Left colon (tissue), 2 donors: ENCODE measurements around the gene TBC1D22B. TPM values are rescaled to one million over a fixed set of nuclear protein-coding genes. Genes with fewer than 3 reads are reported as not detected.

Experiments used
- ATAC-seq: fragments of 200-7000 bp; cut with Tn5 transposase; one replicate; pipeline ENCODE4 v1.9.1; 2020; ENCODE audit warnings: mild to moderate bottlenecking, moderate library complexity
- DNase-seq, 2 donors: peaks; one replicate each; pipeline ENCODE4 v3.0.0-alpha.2; 2020
- intact Hi-C, 2 donors: fragments of 100-400 bp; cut with DNase I in 1 of 2; cut with micrococcal nuclease in 1 of 2; formaldehyde crosslinking; loops; one replicate each; pipeline versions ENCODE4 v1.11.2 to v1.14.0; 2022; cut with DNase I, micrococcal nuclease
- total RNA-seq, 2 donors: library from RNA; stranded (reverse); fragmentation: NEBNext Ultra II Directional; extraction: Animal tissue kit (Norgen Biotek cat#: 25700); gene quantifications; one replicate each; pipeline ENCODE4 v1.2.1, GENCODE V29; 2021
- donor health status: DM: no; HTN: no; CAD: no.
- donor health status: DM: yes; HTN: yes; CAD: no.

Gene TBC1D22B
- total RNA-seq, 2 donors from 2014 or later = 13.4 TPM

- DNase-seq = no peak
- intact Hi-C loops = no loop called here
- ATAC-seq = no peak
Observed at GRCh38 chr6:37365791-37366190, 108.2 kb downstream of the TBC1D22B start.

GRCh38 chr6:37366910-37367309, 109.3 kb downstream of the TBC1D22B start:
- intact Hi-C loops = no loop called here
- ATAC-seq (no peak), DNase-seq (no peak)

- intact Hi-C loops = no loop called here
- no peak for DNase-seq
- no peak for ATAC-seq
Observed at GRCh38 chr6:37368961-37369320, 111.4 kb downstream of the TBC1D22B start.

DNA sequence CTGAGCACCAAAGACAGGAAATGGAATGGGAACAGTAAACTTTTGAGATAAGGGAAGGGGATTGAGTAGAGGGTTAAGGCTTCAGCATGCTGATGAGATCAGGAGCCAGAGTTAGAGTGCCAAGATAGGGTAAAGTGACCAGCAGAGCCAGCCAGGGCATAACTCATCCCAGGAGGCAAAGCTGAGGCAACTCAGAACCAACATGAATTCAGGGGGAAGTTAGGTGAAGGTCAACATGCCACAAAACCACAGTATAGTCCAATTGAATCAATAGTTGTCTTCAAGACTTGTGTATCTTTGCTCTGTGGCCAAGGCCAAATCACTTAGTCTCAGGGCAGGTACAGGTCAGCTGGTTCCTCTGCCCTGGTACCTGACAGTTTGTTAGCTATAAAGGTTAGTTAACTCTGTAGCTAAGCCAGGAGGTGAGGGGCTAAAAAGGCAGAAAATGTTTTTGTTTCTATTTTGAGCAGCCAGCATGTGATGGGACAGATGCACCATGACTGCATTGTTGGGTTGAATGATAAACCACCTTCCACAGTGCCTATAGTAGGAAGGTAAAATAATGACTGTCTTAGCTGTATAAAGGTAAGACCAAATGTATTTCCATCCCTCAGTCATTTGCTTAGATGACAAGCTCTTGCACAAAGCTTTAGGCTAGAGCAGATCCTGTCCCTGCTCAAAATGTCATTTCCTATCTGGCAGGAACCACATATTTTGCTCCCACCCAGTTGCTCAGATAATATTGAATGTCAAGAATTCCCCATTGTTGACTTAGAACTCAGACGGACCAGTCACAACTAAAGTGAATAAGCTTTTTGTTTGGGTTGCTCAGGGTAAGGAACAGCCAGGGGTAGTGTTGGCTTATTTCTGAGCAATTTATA, 112.0 kb downstream of the TBC1D22B start:
- DNase-seq (no peak), ATAC-seq (no peak)
- intact Hi-C loops = no loop called here

- DNase-seq (no peak), ATAC-seq (no peak)
- intact Hi-C loops = no loop called here
Observed at GRCh38 chr6:37371154-37372083, 113.8 kb downstream of the TBC1D22B start.

GRCh38 chr6:37372116-37372515, 114.5 kb downstream of the TBC1D22B start:
- ATAC-seq (no peak), DNase-seq (no peak)
- intact Hi-C loops = no loop called here

GRCh38 chr6:37373822-37374471, 116.4 kb downstream of the TBC1D22B start:
- intact Hi-C loops = no loop called here
- DNase-seq = no peak
- no peak for ATAC-seq

DNA sequence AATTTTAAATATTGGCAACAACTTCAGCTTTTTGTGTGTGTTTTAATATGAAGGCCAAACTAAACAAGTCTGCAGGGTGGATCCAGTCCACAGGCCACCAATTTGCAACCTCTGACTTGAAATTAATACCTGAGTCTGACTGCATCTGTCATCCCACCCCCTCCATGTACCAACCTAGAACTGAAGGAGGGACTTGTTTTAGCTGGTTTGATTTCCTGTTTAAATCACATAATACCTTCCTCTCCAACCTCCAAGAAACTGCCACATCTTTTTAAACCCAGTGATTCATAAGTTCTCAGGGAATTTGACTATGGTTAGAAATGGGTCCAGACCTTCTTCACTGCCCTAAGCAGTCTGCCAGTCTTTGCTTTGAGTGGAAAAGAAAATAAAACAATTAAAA, 117.8 kb downstream of the TBC1D22B start:
- intact Hi-C loops = no loop called here
- no peak for DNase-seq
- no peak for ATAC-seq

DNA sequence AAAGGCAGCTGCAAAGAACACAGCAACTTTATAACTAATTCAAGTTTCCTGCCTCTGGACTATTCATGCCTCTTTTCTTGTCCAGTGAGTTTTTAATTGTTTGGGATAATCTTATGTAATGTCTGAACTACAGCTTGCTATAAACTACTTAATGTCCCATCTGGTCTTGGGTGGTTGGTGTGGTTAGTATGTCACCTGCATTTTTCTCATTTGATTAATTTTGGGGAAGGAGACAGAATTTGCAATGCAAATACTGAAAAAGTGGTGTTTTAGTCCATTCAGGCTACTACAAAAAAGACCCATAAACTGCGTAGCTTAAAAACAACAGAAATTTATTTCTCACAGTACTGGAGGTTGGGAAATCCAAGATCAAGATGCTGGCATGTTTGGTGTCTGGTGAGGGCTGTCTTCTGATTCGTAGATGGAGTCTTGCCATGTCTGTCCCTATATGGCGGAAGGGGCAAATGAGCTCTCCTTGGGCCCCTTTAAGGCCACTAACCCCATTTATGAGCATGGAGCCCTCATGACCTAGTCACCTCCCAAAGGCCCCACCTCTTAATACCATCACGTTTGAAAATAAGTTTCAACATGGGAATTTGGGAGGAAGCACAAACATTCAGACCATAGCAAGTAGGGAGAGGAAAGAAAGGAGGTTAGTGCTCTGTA, 118.6 kb downstream of the TBC1D22B start:
- DNase-seq = no peak
- ATAC-seq = no peak
- intact Hi-C loops = no loop called here

DNA sequence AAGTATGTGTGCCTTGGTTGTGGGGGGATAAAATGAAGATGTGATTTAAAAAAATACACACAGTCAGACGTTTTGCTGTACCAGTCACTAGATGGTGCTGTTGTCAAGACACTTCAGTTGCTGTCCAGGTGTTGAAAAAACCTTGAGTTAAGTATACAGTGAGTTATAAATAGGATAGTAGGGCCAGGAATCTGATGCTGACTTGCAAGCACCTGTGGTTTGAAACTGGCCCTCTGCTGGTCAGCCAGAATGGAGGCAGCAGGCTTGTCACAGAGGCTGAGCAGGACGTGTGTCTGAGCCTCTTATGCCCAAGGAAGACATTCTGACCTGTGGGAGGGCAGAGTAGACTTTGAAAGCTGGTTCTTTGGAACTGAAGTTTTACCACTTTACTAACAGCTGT, 124.0 kb downstream of the TBC1D22B start:
- intact Hi-C loops = no loop called here
- peak in 1 of 2 donors; percentile 28 for DNase-seq
- ATAC-seq = peak; percentile 86

Other genes with a start within 250 kb of the TBC1D22B start
- 10 to 100 TPM; 27.1 to 37.0 TPM for gene PIM1, start 87.6 kb upstream of the TBC1D22B start, total RNA-seq
- 1 to 10 TPM; 1.4 to 4.0 TPM for gene TMEM217, start 372 bp downstream of the TBC1D22B start, total RNA-seq
- gene RNF8, start 96.2 kb downstream of the TBC1D22B start, total RNA-seq = 10 to 100 TPM; 11.9 to 12.5 TPM
- 10 to 100 TPM; 21.6 to 26.2 TPM for gene CMTR1, start 175.4 kb downstream of the TBC1D22B start, total RNA-seq
- 10 to 100 TPM in 1 of 2 donors, 1 to 10 TPM in 1; 8.7 to 11.0 TPM for gene CCDC167, start 242.1 kb downstream of the TBC1D22B start, total RNA-seq